ENCODE measurements around the gene IL34. TPM values are rescaled to one million over a fixed set of nuclear protein-coding genes. Genes with fewer than 3 reads are reported as not detected.
"Not testable (repeated sequence)": the region's sequence is repeated elsewhere in the genome, so short reads cannot be mapped to it uniquely, and the experiment has no call there.

Gene IL34
- total RNA-seq, 1 experiment from 2014 or later = 0.35 TPM

GRCh38 chr16:70630960-70631745 lies 15.2 kb upstream of the IL34 start:
- H3K4me3 Mint-ChIP-seq (ENCODE audit: low read depth, unreplicated experiment) = no peak overlapping the region
- TF ChIP-seq CTCF (IDR thresholded peaks at IDR 0.05; ENCODE audit: unreplicated experiment) = no peak
- H3K27me3 Mint-ChIP-seq (ENCODE audit: unreplicated experiment) = peaks cover 1% of the 10 kb centered on the region
- no peak overlapping the region for H3K27ac Mint-ChIP-seq (ENCODE audit: unreplicated experiment)
- no peaks in the 10 kb centered on the region for H3K9me3 Mint-ChIP-seq (ENCODE audit: low read depth, unreplicated experiment)
- CTCF ChIA-PET = interaction anchor here (0.7 kb wide), 1 partner anchor 53 kb away, joined by 5 read pairs; no protein-coding TSS in a partner anchor
- no peak for DNase-seq
- no peaks in the 10 kb centered on the region for H3K36me3 Mint-ChIP-seq (ENCODE audit: insufficient read depth, unreplicated experiment)
- intact Hi-C loops (cut with micrococcal nuclease; ENCODE audit: unreplicated experiment) = no loop called here
- no peaks in the 10 kb centered on the region for H3K4me1 Mint-ChIP-seq (ENCODE audit: low read depth, unreplicated experiment)
- no TSS peak for BruUV-seq (replicated peaks)

GRCh38 chr16:70632273-70632672 lies 14.1 kb upstream of the IL34 start:
- BruUV-seq (replicated peaks) = no TSS peak
- no peak for DNase-seq
- TF ChIP-seq CTCF (IDR thresholded peaks at IDR 0.05; ENCODE audit: unreplicated experiment) = no peak
- Mint-ChIP-seq H3K27ac (ENCODE audit: unreplicated experiment) (no peak overlapping the region), H3K4me1 (ENCODE audit: low read depth, unreplicated experiment) (no peaks in the 10 kb centered on the region), H3K36me3 (ENCODE audit: insufficient read depth, unreplicated experiment) (no peaks in the 10 kb centered on the region), H3K4me3 (ENCODE audit: low read depth, unreplicated experiment) (no peak overlapping the region), H3K27me3 (ENCODE audit: unreplicated experiment) (no peaks in the 10 kb centered on the region), H3K9me3 (ENCODE audit: low read depth, unreplicated experiment) (no peaks in the 10 kb centered on the region)
- intact Hi-C loops (cut with micrococcal nuclease; ENCODE audit: unreplicated experiment) = no loop called here
- CTCF ChIA-PET = no interaction called here

GRCh38 chr16:70633617-70634016 lies 12.7 kb upstream of the IL34 start:
- H3K27me3 Mint-ChIP-seq (ENCODE audit: unreplicated experiment); BruUV-seq (replicated peaks); intact Hi-C loops (cut with micrococcal nuclease; ENCODE audit: unreplicated experiment); H3K4me1 Mint-ChIP-seq (ENCODE audit: low read depth, unreplicated experiment); DNase-seq; H3K27ac Mint-ChIP-seq (ENCODE audit: unreplicated experiment); H3K9me3 Mint-ChIP-seq (ENCODE audit: low read depth, unreplicated experiment); H3K36me3 Mint-ChIP-seq (ENCODE audit: insufficient read depth, unreplicated experiment); H3K4me3 Mint-ChIP-seq (ENCODE audit: low read depth, unreplicated experiment): not testable (repeated sequence)
- CTCF ChIA-PET = interaction anchor here (0.6 kb wide), 1 partner anchor 274 kb away, joined by 4 read pairs; no protein-coding TSS in a partner anchor

GRCh38 chr16:70634861-70635260 lies 11.5 kb upstream of the IL34 start:
- H3K36me3 Mint-ChIP-seq (ENCODE audit: insufficient read depth, unreplicated experiment) = no peaks in the 10 kb centered on the region
- no TSS peak for BruUV-seq (replicated peaks)
- no peak overlapping the region for H3K27ac Mint-ChIP-seq (ENCODE audit: unreplicated experiment)
- no peak overlapping the region for H3K4me3 Mint-ChIP-seq (ENCODE audit: low read depth, unreplicated experiment)
- no peak for DNase-seq
- H3K4me1 Mint-ChIP-seq (ENCODE audit: low read depth, unreplicated experiment) = no peaks in the 10 kb centered on the region
- H3K27me3 Mint-ChIP-seq (ENCODE audit: unreplicated experiment) = no peaks in the 10 kb centered on the region
- CTCF ChIA-PET = interaction anchor here (0.6 kb wide), 1 partner anchor 28 kb away, joined by 5 read pairs; no protein-coding TSS in a partner anchor
- no peak for TF ChIP-seq CTCF (IDR thresholded peaks at IDR 0.05; ENCODE audit: unreplicated experiment)
- intact Hi-C loops (cut with micrococcal nuclease; ENCODE audit: unreplicated experiment) = no loop called here
- H3K9me3 Mint-ChIP-seq (ENCODE audit: low read depth, unreplicated experiment) = no peaks in the 10 kb centered on the region
